ENCODE measurements around the gene KDR.

GRCh38 chr4:55032179-55032578 lies 93.2 kb downstream of the KDR start:
- TF ChIP-seq CTCF (IDR thresholded peaks at IDR 0.05) (no peak), EZH2 (IDR thresholded peaks at IDR 0.05; ENCODE audit: borderline replicate concordance, insufficient read depth, low read depth, low read length, poor library complexity, severe bottlenecking) (no peak)

Measured in B cell (primary cell).